DMS 273 (cell line): ENCODE results near the gene AP5M1.
"Not testable (repeated sequence)": the region's sequence is repeated elsewhere in the genome, so short reads cannot be mapped to it uniquely, and the experiment has no call there.

Source experiments
- DNase-seq: peaks from one replicate; lab custom pipeline; 2025; ENCODE audit not compliant: unreplicated experiment; lab: John Stamatoyannopoulos, UW

The AP5M1 gene

GRCh38 chr14:57268161-57269069 lies at the start of gene AP5M1, which contains the start of gene EXOC5:
TSS of gene AP5M1 (plus strand) at chr14:57268971. CDS start at chr14:57269315, 344 bp downstream.
TSS of gene EXOC5 (minus strand) at chr14:57268905. CDS start at chr14:57268648, 257 bp downstream.
- peak; percentile 97 for DNase-seq

- no peak for DNase-seq
Observed at GRCh38 chr14:57221931-57222330, 46.8 kb upstream of the AP5M1 start.

- DNase-seq: no peak
Observed at GRCh38 chr14:57227083-57227482, 41.7 kb upstream of the AP5M1 start.

- DNase-seq: not testable (repeated sequence)
Observed at GRCh38 chr14:57228320-57228719, 40.5 kb upstream of the AP5M1 start.

GRCh38 chr14:57232006-57232405 lies 36.8 kb upstream of the AP5M1 start:
- DNase-seq: no peak

- DNase-seq: not testable (repeated sequence)
Observed at GRCh38 chr14:57240115-57240514, 28.7 kb upstream of the AP5M1 start.

GRCh38 chr14:57243320-57243719 lies 25.5 kb upstream of the AP5M1 start:
- no peak for DNase-seq

GRCh38 chr14:57244106-57244505 lies 24.7 kb upstream of the AP5M1 start:
- DNase-seq: no peak

GRCh38 chr14:57245941-57246340 lies 22.8 kb upstream of the AP5M1 start:
- DNase-seq: no peak

GRCh38 chr14:57246933-57247657 lies 21.7 kb upstream of the AP5M1 start:
- no peak for DNase-seq

- no peak for DNase-seq
Observed at GRCh38 chr14:57254884-57255283, 13.9 kb upstream of the AP5M1 start.

GRCh38 chr14:57258221-57258620 lies 10.6 kb upstream of the AP5M1 start:
- not testable (repeated sequence) for DNase-seq

- no peak for DNase-seq
Observed at GRCh38 chr14:57259672-57260071, 9.1 kb upstream of the AP5M1 start.

- no peak for DNase-seq
Observed at GRCh38 chr14:57261604-57262003, 7.2 kb upstream of the AP5M1 start.

- DNase-seq: no peak
Observed at GRCh38 chr14:57262117-57262516, 6.7 kb upstream of the AP5M1 start.

GRCh38 chr14:57266065-57266464 lies 2.7 kb upstream of the AP5M1 start:
- no peak for DNase-seq

GRCh38 chr14:57273236-57273635 lies 4.5 kb downstream of the AP5M1 start:
- DNase-seq: no peak

- no peak for DNase-seq
Observed at GRCh38 chr14:57274551-57274950, 5.8 kb downstream of the AP5M1 start.

GRCh38 chr14:57275023-57275664 lies 6.4 kb downstream of the AP5M1 start:
- no peak for DNase-seq

GRCh38 chr14:57277062-57277461 lies 8.3 kb downstream of the AP5M1 start:
- no peak for DNase-seq

GRCh38 chr14:57287745-57288144 lies 19.0 kb downstream of the AP5M1 start:
- DNase-seq: no peak
